ENCODE data around the gene RAB12. TPM values are rescaled to one million over a fixed set of nuclear protein-coding genes. Genes with fewer than 3 reads are reported as not detected.
"Not testable (repeated sequence)": the region's sequence is repeated elsewhere in the genome, so short reads cannot be mapped to it uniquely, and the experiment has no call there.

RAB12 gene
- total RNA-seq, 1 experiment from 2014 or later: 45.5 TPM

DNA sequence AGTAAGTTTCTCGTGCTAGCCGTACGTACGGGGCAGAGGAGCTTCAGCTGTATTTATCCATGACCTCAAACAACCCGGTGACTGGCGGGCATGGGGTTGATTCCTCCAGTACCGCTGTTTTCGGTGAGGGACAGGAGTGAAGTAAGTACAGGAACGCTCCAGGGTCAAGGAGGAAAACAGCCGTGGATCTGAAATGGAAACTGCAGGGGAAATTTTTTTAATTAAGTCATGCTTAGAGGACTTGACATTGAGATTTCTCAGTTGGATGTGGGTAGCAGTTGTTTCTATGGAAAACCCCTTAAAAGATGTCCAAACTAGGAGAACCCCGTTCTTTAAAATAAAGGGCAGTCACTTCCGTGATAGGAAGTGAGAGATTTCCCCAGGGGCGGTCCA is 1.2 kb downstream of the RAB12 start:
- no peak for DNase-seq (ENCODE audit: extremely low read depth, low read depth)

GRCh38 chr18:8611916-8612576 is 2.8 kb downstream of the RAB12 start:
- no peak for DNase-seq (ENCODE audit: extremely low read depth, low read depth)

- no peak for DNase-seq (ENCODE audit: extremely low read depth, low read depth)
Observed at GRCh38 chr18:8614875-8615274, 5.6 kb downstream of the RAB12 start.

DNA sequence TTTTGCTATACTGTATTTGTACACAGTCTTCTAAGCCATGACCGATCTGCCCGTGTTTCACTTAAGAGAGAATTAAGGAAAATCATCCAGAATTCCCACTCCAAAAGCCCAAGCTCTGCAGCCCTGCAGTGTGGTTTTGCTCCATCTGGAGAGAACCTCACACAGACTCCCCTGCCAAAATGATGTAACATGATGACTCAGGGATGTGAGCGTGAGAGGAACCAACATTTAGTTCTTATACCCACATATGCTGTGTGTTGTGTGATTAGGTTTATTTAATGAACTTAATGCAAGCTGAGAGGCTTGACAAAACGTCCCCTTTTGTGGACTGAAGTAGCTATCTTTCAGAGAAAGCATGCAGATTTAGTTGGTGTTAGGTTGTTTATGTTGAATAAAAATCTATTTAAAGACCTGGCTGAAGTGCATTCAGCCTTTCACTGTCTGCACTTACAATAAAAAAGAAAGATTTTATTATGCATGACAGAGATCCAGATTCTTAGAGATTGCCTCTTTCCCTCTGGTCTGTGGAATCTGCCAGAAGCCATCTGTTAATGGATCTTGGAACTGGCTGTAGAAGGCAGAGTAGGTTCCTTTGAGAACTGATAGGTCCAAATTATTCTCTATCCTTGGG is 6.3 kb downstream of the RAB12 start:
- peak; percentile 67 for DNase-seq (ENCODE audit: extremely low read depth, low read depth)

GRCh38 chr18:8616028-8616401 is 6.8 kb downstream of the RAB12 start:
- no peak for DNase-seq (ENCODE audit: extremely low read depth, low read depth)

DNA sequence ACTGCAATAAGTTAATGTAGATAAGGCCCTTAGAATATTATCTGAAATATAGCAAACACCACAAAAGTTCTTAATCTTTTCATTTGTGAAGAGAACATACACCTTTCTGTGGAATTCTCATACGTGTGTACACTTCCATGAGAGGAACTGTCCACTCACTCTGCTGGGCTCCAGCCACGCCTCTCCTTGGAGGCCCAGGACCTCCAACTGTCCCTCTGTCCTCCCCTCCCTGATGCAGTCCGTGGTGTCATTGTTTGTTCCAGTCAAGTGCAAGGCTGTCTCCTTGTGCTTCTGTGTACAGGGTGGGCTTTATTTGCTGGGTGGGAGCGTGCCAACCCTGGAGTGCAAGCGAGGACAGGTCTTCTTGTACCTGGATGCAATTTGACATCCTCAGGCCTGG is 8.7 kb downstream of the RAB12 start:
- no peak for DNase-seq (ENCODE audit: extremely low read depth, low read depth)

GRCh38 chr18:8619041-8619440 is 9.8 kb downstream of the RAB12 start:
- no peak for DNase-seq (ENCODE audit: extremely low read depth, low read depth)

- no peak for DNase-seq (ENCODE audit: extremely low read depth, low read depth)
Observed at GRCh38 chr18:8619835-8620577, 10.8 kb downstream of the RAB12 start.

DNA sequence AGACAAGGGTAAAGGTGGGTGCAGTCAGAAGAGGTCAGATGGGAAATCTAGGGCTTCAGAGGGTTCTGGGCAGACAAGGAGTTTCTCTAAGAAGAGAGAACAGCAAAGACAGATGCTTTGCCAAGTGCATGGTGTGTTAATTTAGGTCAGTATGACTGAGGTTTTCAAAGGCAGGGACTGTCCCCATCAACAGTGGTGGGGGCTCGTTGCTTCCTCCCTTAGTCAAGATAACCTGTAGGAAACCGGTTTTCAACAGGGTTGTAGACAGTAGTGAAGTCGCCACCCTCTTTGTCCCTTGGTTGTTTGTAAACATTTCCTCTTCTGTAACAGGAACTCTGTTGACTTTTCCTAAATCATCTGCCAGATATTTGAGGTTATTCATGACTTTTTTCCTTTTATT is 11.6 kb downstream of the RAB12 start:
- DNase-seq (ENCODE audit: extremely low read depth, low read depth): no peak

DNA sequence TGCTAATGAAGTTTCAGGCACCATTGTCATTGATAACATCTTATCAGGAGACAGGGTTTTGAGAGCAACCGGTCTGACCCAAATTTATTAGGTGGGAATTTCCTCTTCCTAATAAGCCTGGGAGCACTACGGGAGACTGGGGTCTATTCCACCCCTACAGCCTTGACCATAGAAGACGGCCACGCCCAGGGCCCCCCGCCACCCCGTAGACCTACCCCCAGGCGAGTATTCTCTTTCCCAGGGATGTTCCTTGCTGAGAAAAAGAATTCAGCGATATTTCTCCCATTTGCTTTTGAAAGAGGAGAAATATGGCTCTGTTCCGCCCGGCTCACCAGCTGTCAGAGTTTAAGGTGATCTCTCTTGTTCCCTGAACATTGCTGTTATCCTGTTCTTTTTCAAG is 13.4 kb downstream of the RAB12 start:
- DNase-seq (ENCODE audit: extremely low read depth, low read depth): not testable (repeated sequence)

DNA sequence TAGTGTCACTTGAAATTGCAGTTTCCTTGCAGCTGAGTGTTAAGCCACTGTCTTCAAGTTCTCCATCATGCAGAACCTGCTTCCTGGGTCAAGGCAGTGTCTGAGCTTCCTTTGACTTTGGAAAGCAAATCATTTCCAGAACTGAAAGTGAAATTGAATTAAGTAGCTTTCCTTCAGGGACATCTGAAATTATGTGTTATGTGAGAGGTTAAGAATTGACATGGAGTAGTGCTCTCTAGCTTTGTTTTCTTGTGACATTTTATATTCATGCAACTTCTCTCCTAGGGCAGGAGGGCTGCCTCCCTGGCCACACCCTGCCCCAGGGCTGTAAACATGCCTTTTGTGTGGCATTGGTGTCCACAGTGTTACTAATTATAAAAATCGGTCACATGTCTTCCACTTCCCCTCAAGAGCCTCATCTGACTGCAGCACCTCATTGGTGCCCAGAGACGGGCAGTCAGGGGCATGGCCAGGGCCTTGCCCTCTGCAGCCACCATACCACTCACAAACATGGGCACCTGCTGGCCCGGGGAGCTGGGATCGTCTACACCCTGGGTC is 14.4 kb downstream of the RAB12 start:
- no peak for DNase-seq (ENCODE audit: extremely low read depth, low read depth)

GRCh38 chr18:8625461-8626092 is 16.3 kb downstream of the RAB12 start:
- DNase-seq (ENCODE audit: extremely low read depth, low read depth): no peak

DNA sequence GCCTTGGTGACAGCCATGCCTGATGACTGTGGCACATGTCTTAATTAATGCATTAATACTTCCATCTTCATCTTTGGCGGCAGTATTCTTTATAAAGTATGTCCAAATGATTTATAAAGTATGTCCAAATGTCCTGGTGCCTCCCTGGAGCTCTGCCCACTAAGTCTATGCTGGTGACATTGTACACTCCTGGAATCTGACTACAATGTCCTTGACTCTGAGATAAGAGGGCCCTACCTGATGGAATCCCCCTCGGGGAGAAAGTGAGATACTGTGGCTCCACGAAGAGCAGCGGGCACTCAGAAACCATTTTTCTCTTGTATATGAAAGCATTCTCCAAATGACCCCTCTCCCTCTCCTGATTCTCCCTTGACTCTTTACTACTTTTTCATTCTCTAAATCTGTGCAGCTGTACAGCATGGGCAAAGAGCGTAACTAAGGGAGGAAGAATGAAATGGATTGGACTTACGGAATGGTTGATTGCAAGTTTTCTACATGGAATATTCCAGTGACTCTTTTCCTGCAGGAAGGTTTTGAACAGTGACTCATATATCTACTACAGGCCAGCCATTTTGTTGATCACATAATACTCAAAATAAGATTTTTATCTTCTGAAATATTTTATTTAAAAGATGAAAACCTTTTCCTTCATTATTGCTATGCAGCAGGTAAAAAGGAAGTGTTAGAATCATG is 17.3 kb downstream of the RAB12 start:
- no peak for DNase-seq (ENCODE audit: extremely low read depth, low read depth)

GRCh38 chr18:8627107-8627472 is 17.9 kb downstream of the RAB12 start:
- DNase-seq (ENCODE audit: extremely low read depth, low read depth): no peak

DNA sequence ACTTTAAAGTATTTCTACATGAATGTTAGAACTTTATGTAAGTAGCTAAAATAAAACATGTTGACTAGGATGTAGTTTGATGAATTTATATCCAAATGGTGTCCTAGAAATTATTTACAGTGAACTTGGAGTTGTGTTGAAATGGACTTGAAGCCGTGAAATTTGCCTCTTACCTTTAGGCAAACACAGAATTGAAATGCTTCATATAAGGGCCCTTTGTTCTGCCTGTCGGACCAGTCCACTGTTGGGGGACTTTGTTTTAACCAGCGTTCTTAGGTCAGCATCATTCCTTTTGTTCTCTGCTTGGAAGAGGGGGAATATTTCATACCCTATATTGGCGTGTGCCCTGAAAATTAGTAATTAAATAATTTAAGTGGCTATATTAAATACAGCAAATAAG is 18.3 kb downstream of the RAB12 start:
- no peak for DNase-seq (ENCODE audit: extremely low read depth, low read depth)

DNA sequence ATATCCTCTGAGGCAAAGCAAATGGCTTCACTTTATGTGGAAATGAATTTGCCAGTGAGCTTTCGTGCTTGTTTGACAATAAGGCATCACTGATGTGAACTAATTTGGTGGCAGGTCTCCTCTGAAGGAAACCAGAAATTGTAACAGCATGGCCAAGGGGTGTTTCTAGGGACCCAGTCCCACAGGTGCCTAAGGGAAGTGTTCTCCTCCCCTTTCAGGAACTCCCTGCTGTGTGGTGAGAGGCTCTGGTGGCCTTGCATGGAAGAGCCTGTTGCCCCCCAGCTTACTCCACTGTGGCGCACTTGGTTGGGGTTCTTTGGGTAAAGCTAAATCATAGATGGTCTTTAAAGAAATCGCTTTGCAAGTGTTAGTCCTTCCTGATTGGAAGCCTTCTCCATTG is 20.4 kb downstream of the RAB12 start:
- no peak for DNase-seq (ENCODE audit: extremely low read depth, low read depth)

DNA sequence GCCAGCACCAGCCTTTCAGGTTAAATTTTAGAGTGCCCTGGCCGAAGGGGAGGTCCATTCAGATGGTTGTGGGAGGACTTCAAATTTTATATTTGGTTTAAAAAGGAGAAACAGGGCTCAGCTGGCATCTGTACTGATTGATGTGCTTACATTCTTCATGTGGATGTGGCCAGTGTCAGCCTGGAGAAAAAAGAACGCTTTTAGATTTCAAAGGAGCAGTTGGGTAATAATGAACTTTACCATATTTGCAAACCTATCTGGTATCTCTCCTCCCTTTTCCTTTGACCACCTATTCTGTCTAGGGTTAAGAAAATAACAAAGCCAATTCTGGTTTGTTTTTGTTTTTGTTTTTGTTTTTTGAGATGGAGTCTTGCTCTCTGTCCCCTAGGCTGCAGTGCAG is 21.3 kb downstream of the RAB12 start:
- DNase-seq (ENCODE audit: extremely low read depth, low read depth): no peak

GRCh38 chr18:8631265-8631664 is 22.0 kb downstream of the RAB12 start:
- no peak for DNase-seq (ENCODE audit: extremely low read depth, low read depth)

DNA sequence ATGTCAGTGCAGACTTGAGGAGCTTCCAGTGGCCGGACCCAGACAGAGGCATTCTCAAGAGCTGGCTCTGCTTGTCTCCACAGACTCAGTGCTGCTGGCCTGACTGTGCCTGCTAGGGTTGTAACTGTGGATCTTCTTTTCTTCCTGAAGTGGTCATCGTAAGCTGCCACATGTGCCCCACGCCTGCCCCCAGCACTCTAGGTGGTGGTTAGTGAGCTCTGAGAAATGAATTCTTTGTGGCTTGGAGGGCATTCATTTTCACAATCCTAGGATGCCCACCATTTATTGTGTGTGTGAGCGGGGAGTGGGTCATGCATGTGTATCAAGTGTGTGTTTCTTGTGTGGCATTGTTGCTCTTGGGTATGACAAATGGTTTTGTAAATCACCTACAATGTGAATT is 23.1 kb downstream of the RAB12 start:
- no peak for DNase-seq (ENCODE audit: extremely low read depth, low read depth)

DNA sequence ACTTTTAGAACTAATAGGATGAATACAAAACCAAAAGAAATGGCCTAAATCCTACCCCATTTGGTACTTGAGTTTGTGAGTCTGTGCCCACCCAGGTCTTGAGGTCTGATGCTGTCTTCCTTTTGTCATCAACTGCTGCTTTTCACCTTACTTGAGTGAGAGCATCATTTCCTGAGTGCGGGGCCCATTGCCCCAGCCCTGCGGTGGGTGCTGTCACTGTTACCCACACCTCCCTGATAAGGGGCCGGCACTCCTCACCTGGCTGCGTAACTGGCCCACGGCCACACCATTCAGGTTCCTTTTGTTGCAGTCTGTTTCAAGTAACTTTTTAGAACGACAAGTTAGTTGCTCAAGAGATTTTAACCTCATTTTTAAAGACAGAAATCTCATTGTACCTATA is 25.3 kb downstream of the RAB12 start:
- DNase-seq (ENCODE audit: extremely low read depth, low read depth): no peak

GRCh38 chr18:8635087-8635486 is 25.9 kb downstream of the RAB12 start:
- DNase-seq (ENCODE audit: extremely low read depth, low read depth): no peak
